CD4-positive, alpha-beta memory T cell (primary cell): ENCODE data around the gene LTA4H. TPM values are rescaled to one million over a fixed set of nuclear protein-coding genes. Genes with fewer than 3 reads are reported as not detected.

Source experiments
- CTCF ChIA-PET: fragments of 350-600 bp; sonication (Branson Sonifier 250); formaldehyde crosslinking; loops from one replicate; lab custom pipeline; 2021; ENCODE audit warnings: inconsistent platforms; ENCODE audit not compliant: partially characterized antibody; lab: Charles Lee
- POLR2A ChIA-PET: fragments of 350-600 bp; sonication (Branson Sonifier 250); formaldehyde crosslinking; loops from one replicate; lab custom pipeline; 2021; ENCODE audit not compliant: partially characterized antibody; lab: Charles Lee
- DNase-seq, 5 donors: peaks; one replicate each; pipeline versions ENCODE4 v3.0.0 to v3.0.0-alpha.2; 2020 to 2022; ENCODE audit warnings: mixed read lengths in 1 of 5
- H3K27ac ChIP-seq: one replicate; pipeline ENCODE4 v1.7.0; 2013; ENCODE audit warnings: low read depth, low read length
- H3K27me3 ChIP-seq: 2 replicates; pipeline ENCODE4 v1.7.0; 2013; ENCODE audit warnings: mild to moderate bottlenecking, low read length, moderate library complexity; ENCODE audit not compliant: insufficient read depth
- H3K36me3 ChIP-seq: 2 replicates; pipeline ENCODE4 v1.7.0; 2013; ENCODE audit warnings: mild to moderate bottlenecking, low read length, moderate library complexity; ENCODE audit not compliant: insufficient read depth
- H3K4me1 ChIP-seq: 2 replicates; pipeline ENCODE4 v1.7.0; 2013; ENCODE audit warnings: mild to moderate bottlenecking, low read length, moderate library complexity; ENCODE audit not compliant: insufficient read depth
- H3K4me3 ChIP-seq, 2 donors: one replicate each; pipeline ENCODE4 v1.7.0; 2013; ENCODE audit warnings: low read length in 2 of 2, mild to moderate bottlenecking in 1 of 2
- H3K9me3 ChIP-seq, 2 donors: one replicate each; pipeline ENCODE4 v1.7.0; 2013; ENCODE audit warnings: low read length in 2 of 2, control low read depth in 1 of 2; ENCODE audit not compliant: control insufficient read depth in 1 of 2
- H3K27ac Mint-ChIP-seq, 7 donors: one replicate each; pipeline ENCODE4 v1.8.0; 2020 to 2021; ENCODE audit warnings: mixed read lengths in 7 of 7, mild to moderate bottlenecking in 6 of 7, inconsistent platforms in 3 of 7, moderate library complexity in 3 of 7
- H3K27me3 Mint-ChIP-seq, 2 donors: one replicate each; pipeline ENCODE4 v1.8.0; 2020 to 2021; ENCODE audit warnings: mixed read lengths in 2 of 2
- H3K36me3 Mint-ChIP-seq, 2 donors: one replicate each; pipeline ENCODE4 v1.8.0; 2020 to 2021; ENCODE audit warnings: mixed read lengths in 2 of 2, inconsistent platforms in 1 of 2, mild to moderate bottlenecking in 1 of 2
- H3K4me1 Mint-ChIP-seq, 4 donors: one replicate each; pipeline ENCODE4 v1.8.0; 2020 to 2021; ENCODE audit warnings: mixed read lengths in 4 of 4, mild to moderate bottlenecking in 1 of 4
- H3K4me3 Mint-ChIP-seq, 8 donors: one replicate each; pipeline ENCODE4 v1.8.0; 2020 to 2021; ENCODE audit warnings: mixed read lengths in 8 of 8, mild to moderate bottlenecking in 7 of 8, moderate library complexity in 6 of 8, inconsistent platforms in 3 of 8
- H3K9me3 Mint-ChIP-seq, 8 donors: one replicate each; pipeline ENCODE4 v1.8.0; 2020 to 2021; ENCODE audit warnings: mixed read lengths in 8 of 8, mild to moderate bottlenecking in 5 of 8, inconsistent platforms in 3 of 8, moderate library complexity in 1 of 8
- intact Hi-C: fragments of 100-400 bp; cut with micrococcal nuclease; formaldehyde crosslinking; loops from one replicate; pipeline ENCODE4 v1.15.1; 2023
- polyA plus RNA-seq, 2 donors: library from polyadenylated mRNA; unstranded; fragments of 300-500 nt; fragmentation: Illumina TruSeq; gene quantifications; one replicate each; pipeline ENCODE4 v1.2.3, GENCODE V29; 2021
- total RNA-seq, 2 experiments: library from RNA; stranded (reverse); gene quantifications; one replicate each; pipeline ENCODE4 v1.2.3, GENCODE V29; 2021

The LTA4H gene
- total and polyA plus RNA-seq, 4 experiments from 2014 or later, result 57.7 to 77.6 (median 58.7) TPM

DNA sequence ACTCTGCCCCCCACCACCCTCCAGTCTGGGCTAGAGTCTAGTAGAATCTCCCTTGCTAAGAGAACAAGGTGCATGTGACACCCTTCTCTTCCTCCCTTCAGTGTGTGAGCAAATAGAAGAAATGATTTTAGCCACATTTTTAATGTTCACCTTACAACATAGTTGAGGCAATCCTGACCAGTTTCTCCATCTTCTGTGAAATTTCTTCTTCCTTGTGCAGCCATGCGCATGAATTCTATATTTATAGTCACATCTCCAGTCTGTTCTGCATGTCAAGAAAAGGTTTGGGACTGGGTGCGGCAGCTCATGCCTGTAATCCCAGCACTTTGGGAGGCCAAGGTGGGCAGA is 9.5 kb upstream of the LTA4H start:
- H3K36me3 Mint-ChIP-seq, result no peaks in the 10 kb centered on the region
- H3K4me3 Mint-ChIP-seq, result peak overlapping the region in 3 of 8 donors; percentile 21 to 62 (median 29)
- intact Hi-C loops, result no loop called here
- POLR2A ChIA-PET, result no interaction called here
- H3K27me3 Mint-ChIP-seq, result no peaks in the 10 kb centered on the region
- peaks cover 47% of the 10 kb centered on the region for H3K4me1 ChIP-seq
- H3K36me3 ChIP-seq, result no peaks in the 10 kb centered on the region
- no peaks in the 10 kb centered on the region for H3K9me3 ChIP-seq
- H3K27me3 ChIP-seq, result no peaks in the 10 kb centered on the region
- no peaks in the 10 kb centered on the region for H3K9me3 Mint-ChIP-seq
- peaks cover 39 to 55% (median 46%) of the 10 kb centered on the region in 4 donors for H3K4me1 Mint-ChIP-seq
- CTCF ChIA-PET, result no interaction called here
- no peak overlapping the region for H3K27ac ChIP-seq
- no peak for DNase-seq
- H3K4me3 ChIP-seq, result no peak overlapping the region
- peak overlapping the region in 6 of 7 donors; percentile 2 to 80 (median 33) for H3K27ac Mint-ChIP-seq

DNA sequence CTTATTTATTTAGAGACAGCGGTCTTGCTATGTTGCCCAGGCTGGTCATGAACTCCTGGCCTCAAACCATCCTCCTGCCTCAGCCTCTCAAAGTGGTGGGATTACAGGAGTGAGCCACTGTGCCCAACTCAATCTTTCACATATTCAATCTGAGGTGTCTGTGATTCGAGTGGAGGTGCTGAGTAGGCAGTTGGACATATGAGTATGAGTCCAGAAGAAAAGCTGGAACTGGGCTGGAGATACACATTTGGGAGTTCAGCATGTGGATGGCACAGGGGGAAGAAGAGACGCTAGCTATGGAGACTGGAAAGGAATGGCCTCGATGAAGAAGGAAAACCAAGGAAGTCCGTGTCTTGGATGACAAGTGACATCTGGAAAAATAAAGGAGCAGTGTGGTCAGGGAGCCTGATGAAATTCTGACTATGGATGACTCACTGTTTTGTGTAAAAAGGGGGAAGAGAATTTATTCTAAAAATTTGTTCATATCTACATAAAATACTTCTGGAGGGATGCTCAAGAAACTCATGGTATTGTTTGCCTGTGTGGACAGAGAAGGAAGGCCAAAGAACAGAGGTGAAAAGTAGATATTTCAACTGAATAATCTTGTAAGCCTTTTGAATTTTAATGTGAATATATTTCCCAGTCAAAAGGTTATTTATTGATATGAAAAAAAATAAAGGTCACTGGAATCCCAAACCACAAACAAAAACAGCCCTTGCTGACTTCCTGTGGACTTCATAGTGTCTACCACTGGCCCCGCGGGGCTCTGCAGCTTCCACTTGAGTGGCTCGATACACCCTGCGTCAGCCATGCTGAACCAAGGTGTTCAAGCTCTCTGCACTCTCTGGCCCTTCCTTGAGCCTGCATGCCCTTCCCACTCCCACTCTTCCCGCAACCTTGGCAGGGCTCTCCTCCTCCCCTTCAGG is 8.9 kb upstream of the LTA4H start:
- H3K9me3 ChIP-seq, result no peaks in the 10 kb centered on the region
- intact Hi-C loops, result no loop called here
- H3K27ac ChIP-seq, result no peak overlapping the region
- ChIA-PET POLR2A (no interaction called here), CTCF (no interaction called here)
- no peaks in the 10 kb centered on the region for H3K27me3 Mint-ChIP-seq
- no peaks in the 10 kb centered on the region for H3K27me3 ChIP-seq
- H3K9me3 Mint-ChIP-seq, result no peaks in the 10 kb centered on the region
- peaks cover 39 to 58% (median 45%) of the 10 kb centered on the region in 4 donors for H3K4me1 Mint-ChIP-seq
- peak overlapping the region in 6 of 7 donors; percentile 2 to 80 (median 66) for H3K27ac Mint-ChIP-seq
- no peaks in the 10 kb centered on the region for H3K36me3 Mint-ChIP-seq
- peak overlapping the region in 2 of 8 donors; percentile 21 to 47 for H3K4me3 Mint-ChIP-seq
- no peaks in the 10 kb centered on the region for H3K36me3 ChIP-seq
- no peak overlapping the region for H3K4me3 ChIP-seq
- no peak for DNase-seq
- peaks cover 47% of the 10 kb centered on the region for H3K4me1 ChIP-seq

DNA sequence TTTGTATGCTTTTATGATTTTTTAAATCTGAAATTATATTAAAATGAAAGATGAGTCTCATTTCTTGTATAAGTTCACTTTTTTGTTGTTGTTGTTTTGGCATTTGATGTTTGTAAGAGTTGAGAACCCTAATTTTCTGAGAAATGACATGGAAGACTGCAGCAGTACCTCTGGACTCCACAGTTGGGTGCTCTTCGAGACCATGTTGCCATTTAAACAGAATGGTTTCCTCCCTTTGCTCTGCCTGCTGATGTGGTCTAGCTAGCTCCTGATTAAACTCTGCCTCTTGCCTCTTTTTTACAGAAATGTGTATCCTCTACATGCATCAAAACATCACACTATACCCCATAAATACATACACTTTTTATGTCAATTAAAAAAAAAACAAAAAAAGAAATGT is 5.8 kb upstream of the LTA4H start:
- Histone ChIP-seq H3K4me3 (no peak overlapping the region), H3K4me1 (peaks cover 24% of the 10 kb centered on the region), H3K9me3 (no peaks in the 10 kb centered on the region), H3K27me3 (no peaks in the 10 kb centered on the region), H3K27ac (no peak overlapping the region), H3K36me3 (no peaks in the 10 kb centered on the region)
- no peaks in the 10 kb centered on the region for H3K36me3 Mint-ChIP-seq
- peak overlapping the region in 1 of 7 donors; percentile 47 for H3K27ac Mint-ChIP-seq
- no peak for DNase-seq
- H3K27me3 Mint-ChIP-seq, result no peaks in the 10 kb centered on the region
- no peak overlapping the region for H3K4me3 Mint-ChIP-seq
- ChIA-PET CTCF (no interaction called here), POLR2A (no interaction called here)
- no peaks in the 10 kb centered on the region for H3K9me3 Mint-ChIP-seq
- intact Hi-C loops, result no loop called here
- peaks cover 14 to 29% (median 22%) of the 10 kb centered on the region in 4 donors for H3K4me1 Mint-ChIP-seq

DNA sequence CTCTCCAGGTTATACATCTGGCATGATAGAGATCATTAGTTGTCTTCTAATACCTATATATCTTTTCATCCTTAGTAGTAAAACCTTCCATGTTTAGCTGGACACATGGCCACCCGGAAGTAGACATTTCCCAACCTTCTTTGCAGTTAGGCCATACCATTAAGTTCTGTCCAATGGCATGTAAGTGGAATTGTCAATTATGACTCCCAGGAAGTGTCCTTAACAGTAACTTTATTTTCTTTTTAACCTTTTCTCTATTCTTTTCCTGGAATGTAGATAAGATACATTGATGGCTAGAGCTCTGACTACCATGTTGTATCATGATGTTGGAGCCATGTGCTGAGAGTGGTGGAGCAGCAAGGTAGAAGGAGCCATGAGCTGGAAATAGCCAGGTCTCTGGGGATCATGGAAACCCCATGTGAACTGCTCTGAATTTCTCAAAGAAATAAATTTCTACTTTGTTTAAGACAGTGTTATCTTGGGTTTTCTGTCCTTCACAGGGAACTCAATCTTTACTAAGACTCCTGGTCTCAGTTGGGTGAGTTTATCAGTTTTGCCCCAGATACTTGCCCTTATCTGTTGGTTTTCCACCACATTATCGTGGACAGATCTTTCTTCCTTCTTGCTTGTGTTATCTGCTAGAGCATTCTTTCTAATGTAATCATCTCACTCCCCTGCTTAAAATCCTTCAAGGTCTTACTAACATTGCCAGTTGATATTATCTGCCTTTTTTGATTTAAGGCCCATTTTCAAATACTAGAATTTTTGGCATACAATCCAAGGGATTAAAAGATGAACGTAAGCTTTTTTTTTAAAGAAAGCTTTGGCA is 5.1 kb upstream of the LTA4H start:
- H3K4me3 ChIP-seq, result no peak overlapping the region
- ChIA-PET CTCF (no interaction called here), POLR2A (interaction anchor here (0.7 kb wide), 1 partner anchor 1914 kb away, joined by 3 read pairs; no protein-coding TSS in a partner anchor)
- no peak overlapping the region for H3K27ac ChIP-seq
- intact Hi-C loops, result no loop called here
- H3K36me3 ChIP-seq, result no peaks in the 10 kb centered on the region
- H3K27me3 ChIP-seq, result no peaks in the 10 kb centered on the region
- H3K4me1 ChIP-seq, result peaks cover 20% of the 10 kb centered on the region
- Mint-ChIP-seq H3K4me1 (peaks cover 11 to 23% (median 18%) of the 10 kb centered on the region in 4 donors), H3K9me3 (no peaks in the 10 kb centered on the region), H3K36me3 (no peaks in the 10 kb centered on the region), H3K27ac (no peak overlapping the region), H3K27me3 (no peaks in the 10 kb centered on the region), H3K4me3 (no peak overlapping the region)
- DNase-seq, result no peak
- H3K9me3 ChIP-seq, result no peaks in the 10 kb centered on the region

DNA sequence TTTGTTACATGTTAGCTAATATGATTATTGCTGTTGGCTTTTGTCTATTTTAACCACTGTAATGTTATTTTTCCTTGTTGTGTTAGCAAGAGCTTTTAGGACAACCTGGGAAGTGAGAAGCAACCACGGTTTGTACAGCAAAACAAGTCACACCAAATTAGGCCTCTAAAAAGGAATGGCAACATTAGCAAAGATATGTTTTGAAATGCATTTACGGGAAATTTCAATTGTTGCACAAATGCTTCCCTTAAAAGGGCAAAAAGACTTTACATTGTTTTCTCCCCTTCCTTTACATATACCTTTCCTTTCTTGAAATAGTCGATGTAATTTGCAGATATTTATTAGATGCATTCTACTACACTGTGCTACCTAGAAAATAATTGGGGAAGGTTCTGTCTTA is 4.1 kb upstream of the LTA4H start:
- Mint-ChIP-seq H3K27me3 (no peaks in the 10 kb centered on the region), H3K9me3 (no peaks in the 10 kb centered on the region), H3K36me3 (no peaks in the 10 kb centered on the region), H3K4me1 (peaks cover 6 to 15% (median 11%) of the 10 kb centered on the region in 4 donors), H3K4me3 (no peak overlapping the region), H3K27ac (no peak overlapping the region)
- intact Hi-C loops, result loop anchor here (5.0 kb wide), 1 partner anchor 1037 kb away; the partner anchor contains the start of gene NDUFA12
- no peak overlapping the region for H3K27ac ChIP-seq
- no peak overlapping the region for H3K4me3 ChIP-seq
- ChIA-PET CTCF (no interaction called here), POLR2A (no interaction called here)
- no peaks in the 10 kb centered on the region for H3K27me3 ChIP-seq
- H3K4me1 ChIP-seq, result peaks cover 16% of the 10 kb centered on the region
- DNase-seq, result no peak
- no peaks in the 10 kb centered on the region for H3K9me3 ChIP-seq
- no peaks in the 10 kb centered on the region for H3K36me3 ChIP-seq

DNA sequence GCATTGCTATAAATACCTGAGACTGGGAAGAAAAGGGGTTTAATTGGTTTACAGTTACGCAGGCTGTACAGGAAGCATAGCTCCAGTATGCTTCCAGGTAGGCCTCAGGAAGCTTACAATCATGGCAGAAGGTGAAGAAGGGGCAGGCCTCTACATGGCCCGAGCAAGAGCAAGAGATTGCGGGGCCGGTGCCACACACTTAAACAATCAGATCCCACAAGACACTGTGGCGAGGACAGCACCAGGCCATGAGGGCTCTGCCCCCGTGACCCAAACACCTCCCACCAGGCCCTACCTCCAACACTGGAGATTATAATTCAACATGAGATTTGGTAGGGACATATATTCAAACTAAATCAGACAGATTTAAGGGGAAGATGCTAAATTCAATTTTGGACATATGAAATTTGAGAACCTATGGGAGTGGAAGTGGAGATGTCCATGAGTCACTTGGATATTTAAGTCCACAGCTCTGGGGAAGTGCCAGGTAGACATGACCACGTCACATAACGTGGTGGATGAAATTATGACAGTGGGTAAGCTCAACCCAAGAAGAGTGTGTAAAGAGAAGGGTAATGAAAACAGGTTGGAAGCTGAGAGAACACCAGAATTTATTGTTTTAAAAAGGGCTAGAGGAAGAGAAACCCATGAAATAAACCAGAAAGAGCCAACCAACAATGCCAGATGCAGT is 1.5 kb upstream of the LTA4H start:
- no peak overlapping the region for H3K27ac Mint-ChIP-seq

More for the DNA sequence above, 1.5 kb upstream of the LTA4H start:
- Histone ChIP-seq H3K27me3 (no peaks in the 10 kb centered on the region), H3K4me1 (peaks cover 23% of the 10 kb centered on the region), H3K36me3 (no peaks in the 10 kb centered on the region), H3K27ac (no peak overlapping the region), H3K4me3 (no peak overlapping the region), H3K9me3 (no peaks in the 10 kb centered on the region)
- Mint-ChIP-seq H3K4me1 (peaks cover 4 to 14% (median 8%) of the 10 kb centered on the region in 4 donors), H3K36me3 (no peaks in the 10 kb centered on the region), H3K4me3 (no peak overlapping the region), H3K9me3 (no peaks in the 10 kb centered on the region), H3K27me3 (no peaks in the 10 kb centered on the region)
- ChIA-PET POLR2A (interaction anchor here (1.1 to 2.3 kb wide), 5 partner anchors 173 to 819 kb away, joined by 3 to 15 read pairs (median 9); partner anchors contain the start of genes CDK17, FGD6 and VEZT), CTCF (interaction anchor here (1.0 to 1.4 kb wide), 2 partner anchors 364 to 480 kb away, joined by 3 to 5 read pairs; no protein-coding TSS in a partner anchor)
- intact Hi-C loops, result loop anchor here (5.0 kb wide), 1 partner anchor 1035 kb away; the partner anchor contains the start of gene NDUFA12
- no peak for DNase-seq
